Endothelial cell of umbilical vein (primary cell): ENCODE data around the gene CHRNB1. TPM values are rescaled to one million over a fixed set of nuclear protein-coding genes. Genes with fewer than 3 reads are reported as not detected.

Experiments
- BruUV-seq: library from RNA; stranded (reverse); fragments of 400-500 nt; replicated peaks from 2 replicates; lab custom pipeline; 2021; lab: Mats Ljungman, UMichigan
- CTCF ChIA-PET: fragments of 300-600, 350-600 bp; sonication (Branson Sonifier 250); formaldehyde crosslinking; loops from one replicate; lab custom pipeline; 2021; ENCODE audit warnings: antibody characterized with exemption, inconsistent platforms; lab: Charles Lee
- POLR2A ChIA-PET: fragments of 300-600, 350-600 bp; sonication (Branson Sonifier 250); formaldehyde crosslinking; loops from one replicate; lab custom pipeline; 2021; ENCODE audit warnings: antibody characterized with exemption, inconsistent platforms; lab: Charles Lee
- DNase-seq: peaks from one replicate; pipeline ENCODE4 v3.0.0-alpha.2; 2011; ENCODE audit warnings: low read depth, low spot score
- FAIRE-seq: peaks from 2 replicates; lab custom pipeline; 2011; peaks lifted over from hg19 to GRCh38; lab: Jason Lieb, UNC
- H2AFZ ChIP-seq: 2 replicates; pipeline ENCODE4 v1.6.0; 2012; ENCODE audit warnings: low read depth, low read length, control low read depth, inconsistent platforms
- H3K27ac ChIP-seq: 2 replicates; pipeline ENCODE4 v1.5.1; 2011; ENCODE audit warnings: low read depth, mild to moderate bottlenecking, control low read depth, low read length, moderate library complexity; ENCODE audit not compliant: insufficient read depth
- H3K27me3 ChIP-seq, 2 experiments: 2 replicates each; pipeline versions ENCODE4 v1.6.0 to v1.6.1; 2011; ENCODE audit warnings: low read length in 2 of 2, mixed read lengths in 1 of 2; ENCODE audit not compliant: control insufficient read depth in 2 of 2, insufficient read depth in 2 of 2
- H3K36me3 ChIP-seq, 2 experiments: 2 replicates in 1 of 2; 3 replicates in 1 of 2; pipeline ENCODE4 v1.5.1; 2011; ENCODE audit warnings: low read length in 2 of 2, mild to moderate bottlenecking in 1 of 2, moderate library complexity in 1 of 2; ENCODE audit not compliant: control insufficient read depth in 2 of 2, insufficient read depth in 2 of 2; ENCODE audit errors: extremely low read depth in 1 of 2
- H3K4me1 ChIP-seq: 3 replicates; pipeline ENCODE4 v1.5.1; 2011; ENCODE audit warnings: mild to moderate bottlenecking, low read length; ENCODE audit not compliant: control insufficient read depth, insufficient read depth; ENCODE audit errors: extremely low read depth
- H3K4me2 ChIP-seq: 2 replicates; pipeline ENCODE4 v1.6.1; 2011; ENCODE audit warnings: low read length, control low read depth, mixed read lengths; ENCODE audit not compliant: insufficient read depth
- H3K4me3 ChIP-seq, 3 experiments: fragments of 200-600 bp in 1 of 3; sonication (generic), shearing (Covaris generic) in 1 of 3; replicated peaks in 1 of 3; 2 replicates each; pipeline ENCODE4 v1.5.1; 2011 to 2016; ENCODE audit warnings: control low read depth in 3 of 3, low read length in 3 of 3, mild to moderate bottlenecking in 2 of 3, inconsistent platforms in 1 of 3, low read depth in 1 of 3, moderate library complexity in 1 of 3; ENCODE audit not compliant: insufficient read depth in 1 of 3
- H3K79me2 ChIP-seq: 2 replicates; pipeline ENCODE4 v1.6.0; 2012; ENCODE audit warnings: low read length, inconsistent platforms; ENCODE audit not compliant: control insufficient read depth, insufficient read depth
- H3K9ac ChIP-seq: replicated peaks from 2 replicates; pipeline ENCODE3; 2011; ENCODE audit warnings: low read length, control low read depth; ENCODE audit not compliant: insufficient read depth; ENCODE audit errors: extremely low read depth
- H3K9me1 ChIP-seq: replicated peaks from 3 replicates; pipeline ENCODE4 v1.6.0; 2011; ENCODE audit warnings: mild to moderate bottlenecking, low read length; ENCODE audit not compliant: control insufficient read depth, insufficient read depth; ENCODE audit errors: extremely low read depth
- H3K9me3 ChIP-seq: replicated peaks from 2 replicates; pipeline ENCODE4 v1.5.1; 2012; ENCODE audit warnings: low read length, inconsistent platforms; ENCODE audit not compliant: control insufficient read depth, insufficient read depth
- H4K20me1 ChIP-seq: replicated peaks from 2 replicates; pipeline ENCODE3; 2011; ENCODE audit warnings: mild to moderate bottlenecking, low read length; ENCODE audit not compliant: control insufficient read depth, insufficient read depth; ENCODE audit errors: extremely low read depth
- EZH2 ChIP-seq: IDR thresholded peaks from 2 replicates; pipeline ENCODE4 v1.6.1; 2012; ENCODE audit warnings: borderline replicate concordance, low read depth, mild to moderate bottlenecking, moderate library complexity, low read length, inconsistent platforms; ENCODE audit not compliant: severe bottlenecking
- FOS ChIP-seq: IDR thresholded peaks from 2 replicates; pipeline ENCODE4 v1.6.1; 2011; ENCODE audit warnings: mild to moderate bottlenecking, low read length, moderate library complexity, borderline replicate concordance; ENCODE audit not compliant: insufficient read depth
- GATA2 ChIP-seq: IDR thresholded peaks from 2 replicates; pipeline ENCODE4 v1.7.0; 2011; ENCODE audit warnings: low read depth, mild to moderate bottlenecking, moderate library complexity, mixed read lengths, low read length; ENCODE audit not compliant: insufficient read length, insufficient read depth
- JUN ChIP-seq: IDR thresholded peaks from 2 replicates; pipeline ENCODE4 v1.6.1; 2011; ENCODE audit warnings: borderline replicate concordance, low read depth; ENCODE audit not compliant: insufficient read length, insufficient read depth
- MYC ChIP-seq: IDR thresholded peaks from one replicate; pipeline ENCODE4 v1.6.1; 2011; ENCODE audit warnings: mild to moderate bottlenecking, low read depth, low read length
- POLR2A ChIP-seq: IDR thresholded peaks from 2 replicates; pipeline ENCODE4 v1.6.1; 2012; ENCODE audit warnings: low read depth, mild to moderate bottlenecking, control low read depth, low read length
- POLR2AphosphoS5 ChIP-seq: IDR thresholded peaks from 2 replicates; pipeline ENCODE4 v1.6.1; 2012; ENCODE audit warnings: low read depth, mild to moderate bottlenecking, control low read depth, low read length, moderate library complexity; ENCODE audit not compliant: insufficient read depth
- dilution Hi-C: fragments of 300-500 bp; cut with MboI; formaldehyde crosslinking; loops from one replicate; pipeline ENCODE4 v1.15.0; 2019; ENCODE audit warnings: low sequenced_read_pairs; ENCODE audit not compliant: extremely low pct_ligation_motif_present
- intact Hi-C: fragments of 100-400 bp; cut with micrococcal nuclease; formaldehyde crosslinking; loops from one replicate; pipeline ENCODE4 v1.10.0; 2022
- polyA plus RNA-seq, 4 experiments: library from polyadenylated mRNA; depleted of rRNA in 3 of 4; stranded (reverse) in 3 of 4; unstranded in 1 of 4; fragments of >200 nt; gene quantifications; 2 replicates each; pipeline versions ENCODE4 v1.2.1 to v1.2.3, GENCODE V29; 2011 to 2012; ENCODE audit warnings: missing spikeins in 1 of 4
- total RNA-seq: library from RNA; stranded (reverse); gene quantifications from 2 replicates; pipeline ENCODE4 v1.2.3, GENCODE V29; 2021
- TF ChIP-seq, protein P1 (sequence below): IDR thresholded peaks from 2 replicates; pipeline ENCODE4 v1.6.1; 2011; ENCODE audit not compliant: insufficient read depth, insufficient read length
- TF ChIP-seq, protein P2 (sequence below), 2 donors: IDR thresholded peaks; 1 replicate in 1 of 2; 2 replicates in 1 of 2; pipeline ENCODE4 v1.5.1; 2011; ENCODE audit warnings: low read length in 2 of 2, mild to moderate bottlenecking in 2 of 2, moderate library complexity in 2 of 2, control low read depth in 1 of 2, inconsistent platforms in 1 of 2, low read depth in 1 of 2; ENCODE audit not compliant: insufficient read depth in 1 of 2; ENCODE audit errors: extremely low read depth in 1 of 2

Gene CHRNB1
- total and polyA plus RNA-seq, 2 donors (not counting 3 experiments of a cell fraction or from before 2014, with no cell fraction given): 5.6 to 9.3 TPM

- H3K4me2 ChIP-seq: peak overlapping the region; percentile 50
- no peaks in the 10 kb centered on the region for H4K20me1 ChIP-seq
These were observed 41.2 kb upstream of the CHRNB1 start for GRCh38 chr17:7403727-7403976.

GRCh38 chr17:7403977-7404736 lies 40.7 kb upstream of the CHRNB1 start, which contains the start of gene TMEM256:
TSS of gene TMEM256 (minus strand) at chr17:7404097. CDS start at chr17:7404084, 13 bp downstream.
- POLR2A ChIA-PET: interaction anchor here (0.6 to 1.6 kb wide), 17 partner anchors 10 to 339 kb away, joined by 3 to 14 read pairs (median 5); partner anchors contain the start of genes MPDU1, PLSCR3, POLR2A and TMEM102
- Histone ChIP-seq H3K4me3 (peak within 1 kb of the TSS; percentile 43 to 61 (median 52)), H2AFZ (peak within 1 kb of the TSS; percentile 78), H3K9me3 (no peaks in the 10 kb centered on the region), H3K79me2 (peaks cover 4% of the 10 kb centered on the region), H3K4me2 (peak within 1 kb of the TSS; percentile 50), H3K27me3 (no peaks in the 10 kb centered on the region), H3K9ac (peak within 1 kb of the TSS; percentile 41), H3K27ac (peak within 1 kb of the TSS; percentile 21), H3K4me1 (peaks cover 12% of the 10 kb centered on the region), H3K9me1 (no peaks in the 10 kb centered on the region), H4K20me1 (no peaks in the 10 kb centered on the region), H3K36me3 (peaks cover 0 to 6% of the 10 kb centered on the region in 2 experiments)
- FAIRE-seq: peak; percentile 100
- DNase-seq: peak; percentile 99
- dilution Hi-C loops: no loop called here
- intact Hi-C loops: loop anchor here (1.0 to 2.0 kb wide), 5 partner anchors 10 to 283 kb away; partner anchors contain the start of genes PLSCR3, POLR2A, SENP3 and TMEM102
- no TSS peak for BruUV-seq
- no peak for TF ChIP-seq EZH2
- no peak for TF ChIP-seq MYC
- TF ChIP-seq, protein P1, sequence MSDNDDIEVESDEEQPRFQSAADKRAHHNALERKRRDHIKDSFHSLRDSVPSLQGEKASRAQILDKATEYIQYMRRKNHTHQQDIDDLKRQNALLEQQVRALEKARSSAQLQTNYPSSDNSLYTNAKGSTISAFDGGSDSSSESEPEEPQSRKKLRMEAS: no peak
- TF ChIP-seq FOS: no peak
- TF ChIP-seq JUN: no peak
- TF ChIP-seq GATA2: no peak
- TF ChIP-seq, protein P2, sequence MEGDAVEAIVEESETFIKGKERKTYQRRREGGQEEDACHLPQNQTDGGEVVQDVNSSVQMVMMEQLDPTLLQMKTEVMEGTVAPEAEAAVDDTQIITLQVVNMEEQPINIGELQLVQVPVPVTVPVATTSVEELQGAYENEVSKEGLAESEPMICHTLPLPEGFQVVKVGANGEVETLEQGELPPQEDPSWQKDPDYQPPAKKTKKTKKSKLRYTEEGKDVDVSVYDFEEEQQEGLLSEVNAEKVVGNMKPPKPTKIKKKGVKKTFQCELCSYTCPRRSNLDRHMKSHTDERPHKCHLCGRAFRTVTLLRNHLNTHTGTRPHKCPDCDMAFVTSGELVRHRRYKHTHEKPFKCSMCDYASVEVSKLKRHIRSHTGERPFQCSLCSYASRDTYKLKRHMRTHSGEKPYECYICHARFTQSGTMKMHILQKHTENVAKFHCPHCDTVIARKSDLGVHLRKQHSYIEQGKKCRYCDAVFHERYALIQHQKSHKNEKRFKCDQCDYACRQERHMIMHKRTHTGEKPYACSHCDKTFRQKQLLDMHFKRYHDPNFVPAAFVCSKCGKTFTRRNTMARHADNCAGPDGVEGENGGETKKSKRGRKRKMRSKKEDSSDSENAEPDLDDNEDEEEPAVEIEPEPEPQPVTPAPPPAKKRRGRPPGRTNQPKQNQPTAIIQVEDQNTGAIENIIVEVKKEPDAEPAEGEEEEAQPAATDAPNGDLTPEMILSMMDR (IDR thresholded peaks at IDR 0.05; ENCODE audit: extremely low read depth in 1 of 2, insufficient read depth in 1 of 2, low read depth in 1 of 2, low read length in 2 of 2): peak in 1 of 2 donors; percentile 2
- peak; percentile 96 for TF ChIP-seq POLR2AphosphoS5
- TF ChIP-seq POLR2A: peak; percentile 93
- CTCF ChIA-PET: interaction anchor here (0.6 to 2.9 kb wide), 21 partner anchors 10 to 324 kb away, joined by 3 to 40 read pairs (median 4); partner anchors contain the start of genes CHRNB1, PLSCR3, TMEM102 and TMEM95

More at GRCh38 chr17:7403727-7403976, 41.2 kb upstream of the CHRNB1 start:
- Histone ChIP-seq H3K4me1 (peaks cover 12% of the 10 kb centered on the region), H3K4me3 (peak overlapping the region; percentile 43 to 61 (median 52)), H3K27ac (peak overlapping the region; percentile 21), H3K9ac (peak overlapping the region; percentile 30), H3K9me3 (no peaks in the 10 kb centered on the region), H3K36me3 (peaks cover 0 to under 1% of the 10 kb centered on the region in 2 experiments), H3K27me3 (no peaks in the 10 kb centered on the region), H2AFZ (peak overlapping the region; percentile 68), H3K79me2 (peaks cover 4% of the 10 kb centered on the region), H3K9me1 (no peaks in the 10 kb centered on the region)
- BruUV-seq: no TSS peak
- ChIA-PET CTCF (interaction anchor here (0.6 to 2.9 kb wide), 19 partner anchors 10 to 283 kb away, joined by 3 to 40 read pairs (median 4); partner anchors contain the start of genes CHRNB1, PLSCR3, TMEM102 and TMEM95), POLR2A (interaction anchor here (0.5 to 1.6 kb wide), 16 partner anchors 9 to 340 kb away, joined by 3 to 14 read pairs (median 5); partner anchors contain the start of genes MPDU1, PLSCR3, POLR2A and TMEM102)
- intact Hi-C loops (no loop called here), dilution Hi-C loops (no loop called here)
- DNase-seq (no peak), FAIRE-seq (no peak)
- no peak for TF ChIP-seq POLR2A
- TF ChIP-seq MYC: no peak
- no peak for TF ChIP-seq JUN
